ENCODE measurements around the gene INSC.

The INSC gene

GRCh38 chr11:15159085-15159484, 44.4 kb downstream of the INSC start:
- no peaks in the 10 kb centered on the region for H3K79me1 ChIP-seq (ENCODE audit: low read length)
- no peaks in the 10 kb centered on the region for H3K4me1 ChIP-seq (ENCODE audit: control insufficient read depth in 1 of 2, insufficient read depth in 2 of 2, low read length in 2 of 2)
- H2BK12ac ChIP-seq (ENCODE audit: low read length): no peak overlapping the region
- WGBS (ENCODE audit: extremely low coverage, insufficient coverage, insufficient read length): no CpG with 5 or more reads among the region's 2 CpGs
- no peak overlapping the region for H3K4me2 ChIP-seq (ENCODE audit: low read length)
- no peak overlapping the region for H2AK5ac ChIP-seq (ENCODE audit: low read length)
- H3K23ac ChIP-seq (ENCODE audit: low read length): no peak overlapping the region
- H3K14ac ChIP-seq (ENCODE audit: low read length): no peak overlapping the region
- no peak overlapping the region for H2AFZ ChIP-seq (ENCODE audit: insufficient read depth, low read length, poor library complexity)
- no peak overlapping the region for H4K8ac ChIP-seq (ENCODE audit: low read depth, low read length)
- no peak overlapping the region for H2BK5ac ChIP-seq (ENCODE audit: low read depth, low read length, poor library complexity)
- H3K27ac ChIP-seq (ENCODE audit: low read depth, low read length): no peak overlapping the region
- H3K9me3 ChIP-seq (ENCODE audit: insufficient read depth, low read depth, low read length): no peaks in the 10 kb centered on the region
- DNase-seq: peak in 1 of 2 donors; percentile 34
- H2BK120ac ChIP-seq (ENCODE audit: insufficient read depth, low read length, poor library complexity): no peak overlapping the region
- H3K4me3 ChIP-seq (ENCODE audit: low read depth, low read length): no peak overlapping the region
- no peak overlapping the region for H4K12ac ChIP-seq (ENCODE audit: low read depth, low read length)
- H3K79me2 ChIP-seq (ENCODE audit: control insufficient read depth, insufficient read depth, low read length, poor library complexity): no peaks in the 10 kb centered on the region
- no peaks in the 10 kb centered on the region for H3K36me3 ChIP-seq (ENCODE audit: control insufficient read depth in 1 of 2, insufficient read depth in 2 of 2, low read length in 2 of 2)
- no peaks in the 10 kb centered on the region for H3K27me3 ChIP-seq (ENCODE audit: insufficient read depth, low read length)
- no peak overlapping the region for H3K9ac ChIP-seq (ENCODE audit: low read length)
- H3K18ac ChIP-seq (ENCODE audit: low read length): no peak overlapping the region
- H4K91ac ChIP-seq (ENCODE audit: low read depth, low read length): no peak overlapping the region
- no peak overlapping the region for H3K4ac ChIP-seq (ENCODE audit: low read depth, low read length)

GRCh38 chr11:15161790-15162189, 47.1 kb downstream of the INSC start:
- Histone ChIP-seq H3K27ac (ENCODE audit: low read depth, low read length) (no peak overlapping the region), H4K8ac (ENCODE audit: low read depth, low read length) (no peak overlapping the region), H2BK12ac (ENCODE audit: low read length) (no peak overlapping the region), H3K9ac (ENCODE audit: low read length) (no peak overlapping the region), H2AFZ (ENCODE audit: insufficient read depth, low read length, poor library complexity) (no peak overlapping the region), H3K4ac (ENCODE audit: low read depth, low read length) (no peak overlapping the region), H3K36me3 (ENCODE audit: control insufficient read depth in 1 of 2, insufficient read depth in 2 of 2, low read length in 2 of 2) (no peaks in the 10 kb centered on the region), H3K79me2 (ENCODE audit: control insufficient read depth, insufficient read depth, low read length, poor library complexity) (no peaks in the 10 kb centered on the region), H2BK5ac (ENCODE audit: low read depth, low read length, poor library complexity) (no peak overlapping the region), H3K27me3 (ENCODE audit: insufficient read depth, low read length) (no peaks in the 10 kb centered on the region), H2BK120ac (ENCODE audit: insufficient read depth, low read length, poor library complexity) (no peak overlapping the region), H3K4me3 (ENCODE audit: low read depth, low read length) (no peak overlapping the region), H3K18ac (ENCODE audit: low read length) (no peak overlapping the region), H4K12ac (ENCODE audit: low read depth, low read length) (no peak overlapping the region), H3K4me1 (ENCODE audit: control insufficient read depth in 1 of 2, insufficient read depth in 2 of 2, low read length in 2 of 2) (no peaks in the 10 kb centered on the region), H3K23ac (ENCODE audit: low read length) (no peak overlapping the region), H3K4me2 (ENCODE audit: low read length) (no peak overlapping the region), H3K9me3 (ENCODE audit: insufficient read depth, low read depth, low read length) (no peaks in the 10 kb centered on the region), H3K14ac (ENCODE audit: low read length) (no peak overlapping the region), H4K91ac (ENCODE audit: low read depth, low read length) (no peak overlapping the region), H2AK5ac (ENCODE audit: low read length) (no peak overlapping the region), H3K79me1 (ENCODE audit: low read length) (no peaks in the 10 kb centered on the region)
- no CpG with 5 or more reads among the region's 1 CpG for WGBS (ENCODE audit: extremely low coverage, insufficient coverage, insufficient read length)
- DNase-seq: no peak

- H4K8ac ChIP-seq (ENCODE audit: low read depth, low read length): no peak overlapping the region
- H3K9me3 ChIP-seq (ENCODE audit: insufficient read depth, low read depth, low read length): no peaks in the 10 kb centered on the region
- no peak overlapping the region for H2BK120ac ChIP-seq (ENCODE audit: insufficient read depth, low read length, poor library complexity)
- H3K4me2 ChIP-seq (ENCODE audit: low read length): no peak overlapping the region
- H4K12ac ChIP-seq (ENCODE audit: low read depth, low read length): no peak overlapping the region
- peak in 1 of 2 donors; percentile 33 for DNase-seq
- no peaks in the 10 kb centered on the region for H3K79me1 ChIP-seq (ENCODE audit: low read length)
- no peak overlapping the region for H3K14ac ChIP-seq (ENCODE audit: low read length)
- no peaks in the 10 kb centered on the region for H3K36me3 ChIP-seq (ENCODE audit: control insufficient read depth in 1 of 2, insufficient read depth in 2 of 2, low read length in 2 of 2)
- H3K9ac ChIP-seq (ENCODE audit: low read length): no peak overlapping the region
- H2AFZ ChIP-seq (ENCODE audit: insufficient read depth, low read length, poor library complexity): no peak overlapping the region
- no peak overlapping the region for H3K18ac ChIP-seq (ENCODE audit: low read length)
- H2AK5ac ChIP-seq (ENCODE audit: low read length): no peak overlapping the region
- no peaks in the 10 kb centered on the region for H3K4me1 ChIP-seq (ENCODE audit: control insufficient read depth in 1 of 2, insufficient read depth in 2 of 2, low read length in 2 of 2)
- H3K4me3 ChIP-seq (ENCODE audit: low read depth, low read length): no peak overlapping the region
- no peak overlapping the region for H4K91ac ChIP-seq (ENCODE audit: low read depth, low read length)
- no peak overlapping the region for H2BK5ac ChIP-seq (ENCODE audit: low read depth, low read length, poor library complexity)
- no peak overlapping the region for H3K4ac ChIP-seq (ENCODE audit: low read depth, low read length)
- H3K27me3 ChIP-seq (ENCODE audit: insufficient read depth, low read length): no peaks in the 10 kb centered on the region
- H3K23ac ChIP-seq (ENCODE audit: low read length): no peak overlapping the region
- H3K79me2 ChIP-seq (ENCODE audit: control insufficient read depth, insufficient read depth, low read length, poor library complexity): no peaks in the 10 kb centered on the region
- H3K27ac ChIP-seq (ENCODE audit: low read depth, low read length): no peak overlapping the region
- no peak overlapping the region for H2BK12ac ChIP-seq (ENCODE audit: low read length)
These were observed 48.4 kb downstream of the INSC start for GRCh38 chr11:15163136-15163535.

- no peak overlapping the region for H4K91ac ChIP-seq (ENCODE audit: low read depth, low read length)
- H3K9me3 ChIP-seq (ENCODE audit: insufficient read depth, low read depth, low read length): no peaks in the 10 kb centered on the region
- no peak overlapping the region for H2BK5ac ChIP-seq (ENCODE audit: low read depth, low read length, poor library complexity)
- H3K14ac ChIP-seq (ENCODE audit: low read length): no peak overlapping the region
- no peak overlapping the region for H2BK12ac ChIP-seq (ENCODE audit: low read length)
- H2AK5ac ChIP-seq (ENCODE audit: low read length): no peak overlapping the region
- H3K4me1 ChIP-seq (ENCODE audit: control insufficient read depth in 1 of 2, insufficient read depth in 2 of 2, low read length in 2 of 2): no peaks in the 10 kb centered on the region
- no peak overlapping the region for H3K4me3 ChIP-seq (ENCODE audit: low read depth, low read length)
- H2BK120ac ChIP-seq (ENCODE audit: insufficient read depth, low read length, poor library complexity): no peak overlapping the region
- H3K4ac ChIP-seq (ENCODE audit: low read depth, low read length): no peak overlapping the region
- no peak overlapping the region for H3K4me2 ChIP-seq (ENCODE audit: low read length)
- H3K27ac ChIP-seq (ENCODE audit: low read depth, low read length): no peak overlapping the region
- no peak overlapping the region for H3K18ac ChIP-seq (ENCODE audit: low read length)
- peak in 1 of 2 donors; percentile 4 for DNase-seq
- H3K36me3 ChIP-seq (ENCODE audit: control insufficient read depth in 1 of 2, insufficient read depth in 2 of 2, low read length in 2 of 2): no peaks in the 10 kb centered on the region
- H3K27me3 ChIP-seq (ENCODE audit: insufficient read depth, low read length): no peaks in the 10 kb centered on the region
- H2AFZ ChIP-seq (ENCODE audit: insufficient read depth, low read length, poor library complexity): no peak overlapping the region
- no peak overlapping the region for H3K9ac ChIP-seq (ENCODE audit: low read length)
- H4K12ac ChIP-seq (ENCODE audit: low read depth, low read length): no peak overlapping the region
- no peaks in the 10 kb centered on the region for H3K79me2 ChIP-seq (ENCODE audit: control insufficient read depth, insufficient read depth, low read length, poor library complexity)
- no peaks in the 10 kb centered on the region for H3K79me1 ChIP-seq (ENCODE audit: low read length)
- no peak overlapping the region for H4K8ac ChIP-seq (ENCODE audit: low read depth, low read length)
- no peak overlapping the region for H3K23ac ChIP-seq (ENCODE audit: low read length)
These were observed 51.5 kb downstream of the INSC start for GRCh38 chr11:15166204-15166603.

Measured in trophoblast cell (in vitro differentiated cells and primary cell).